Sigmoid colon (tissue), 7 donors: ENCODE measurements around the gene EEF2. TPM values are rescaled to one million over a fixed set of nuclear protein-coding genes. Genes with fewer than 3 reads are reported as not detected.

Source experiments
- DNase-seq: peaks from one replicate; pipeline ENCODE4 v3.0.0-alpha.2; 2019
- H3K27ac ChIP-seq, 4 donors: fragments of 200-600 bp; sonication (generic); one replicate each; pipeline ENCODE4 v1.5.1; 2016 to 2019; ENCODE audit warnings: mild to moderate bottlenecking in 1 of 4
- H3K27me3 ChIP-seq, 3 donors: fragments of 200-600 bp; sonication (generic); one replicate each; pipeline ENCODE4 v1.5.1; 2019; ENCODE audit warnings: mild to moderate bottlenecking in 1 of 3
- H3K36me3 ChIP-seq, 4 donors: fragments of 200-600 bp; sonication (generic); one replicate each; pipeline ENCODE4 v1.5.1; 2016 to 2019
- H3K4me1 ChIP-seq, 4 donors: fragments of 200-600 bp; sonication (generic); one replicate each; pipeline ENCODE4 v1.5.1; 2017 to 2019
- H3K4me3 ChIP-seq, 4 donors: fragments of 200-600 bp; sonication (generic); one replicate each; pipeline ENCODE4 v1.5.1; 2017 to 2019; ENCODE audit warnings: mild to moderate bottlenecking in 2 of 4, moderate library complexity in 1 of 4
- H3K9me3 ChIP-seq, 4 donors: fragments of 200-600 bp in 3 of 4; sonication (generic) in 3 of 4; one replicate each; pipeline versions ENCODE4 v1.5.1 to v1.6.1; 2013 to 2019
- EP300 ChIP-seq, 4 donors: sonication (generic); formaldehyde crosslinking; IDR thresholded peaks; one replicate each; pipeline ENCODE4 v1.6.1; 2017; ENCODE audit warnings: antibody characterized with exemption in 4 of 4
- POLR2A ChIP-seq, 2 donors: fragments of 450-650 bp; IDR thresholded peaks; one replicate each; pipeline ENCODE4 v1.6.1; 2016; ENCODE audit warnings: antibody characterized with exemption in 2 of 2, mild to moderate bottlenecking in 2 of 2, moderate library complexity in 2 of 2
- POLR2AphosphoS5 ChIP-seq, 4 donors: sonication (generic); formaldehyde crosslinking; IDR thresholded peaks; one replicate each; pipeline ENCODE4 v1.6.1; 2017; ENCODE audit warnings: antibody characterized with exemption in 4 of 4
- WGBS, 2 donors: extraction: QIAGEN DNeasy Blood & Tissue Kit; methylation state at CpG; one replicate each; pipeline ENCODE4 v1.1.7; 2013; 5-methylcytosine and 5-hydroxymethylcytosine counted together
- intact Hi-C: fragments of 100-400 bp; cut with DNase I; formaldehyde crosslinking; loops from one replicate; pipeline ENCODE4 v1.15.1; 2023
- polyA plus RNA-seq, 3 donors: library from polyadenylated mRNA; stranded (reverse); fragments of 200-250 nt; gene quantifications; one replicate each; pipeline ENCODE4 v1.2.3, GENCODE V29; 2013
- total RNA-seq, 4 donors: library from RNA; depleted of rRNA; stranded (reverse); fragments of >200 nt; gene quantifications; one replicate each; pipeline ENCODE4 v1.1.0, GENCODE V29; 2016
- TF ChIP-seq, protein P1 (sequence below), 4 experiments: fragments of 450-650 bp in 3 of 4; fragments of 200-600 bp in 1 of 4; IDR thresholded peaks; one replicate each; pipeline ENCODE4 v1.5.1; 2016 to 2019; ENCODE audit warnings: antibody characterized with exemption in 4 of 4, mild to moderate bottlenecking in 3 of 4, moderate library complexity in 2 of 4
- donor health status: healthy with polysubstance abuse.
- donor health status: Bipolar disorder and iron deficiency.
- donor health status: healthy.

Gene EEF2
- total RNA-seq (1,000 to 10,000 TPM; 1,842 to 2,448 (median 2,055) TPM), polyA plus RNA-seq (1,000 to 10,000 TPM in 2 of 3 donors, 100 to 1,000 TPM in 1; 906 to 1,654 (median 1,225) TPM)

DNA sequence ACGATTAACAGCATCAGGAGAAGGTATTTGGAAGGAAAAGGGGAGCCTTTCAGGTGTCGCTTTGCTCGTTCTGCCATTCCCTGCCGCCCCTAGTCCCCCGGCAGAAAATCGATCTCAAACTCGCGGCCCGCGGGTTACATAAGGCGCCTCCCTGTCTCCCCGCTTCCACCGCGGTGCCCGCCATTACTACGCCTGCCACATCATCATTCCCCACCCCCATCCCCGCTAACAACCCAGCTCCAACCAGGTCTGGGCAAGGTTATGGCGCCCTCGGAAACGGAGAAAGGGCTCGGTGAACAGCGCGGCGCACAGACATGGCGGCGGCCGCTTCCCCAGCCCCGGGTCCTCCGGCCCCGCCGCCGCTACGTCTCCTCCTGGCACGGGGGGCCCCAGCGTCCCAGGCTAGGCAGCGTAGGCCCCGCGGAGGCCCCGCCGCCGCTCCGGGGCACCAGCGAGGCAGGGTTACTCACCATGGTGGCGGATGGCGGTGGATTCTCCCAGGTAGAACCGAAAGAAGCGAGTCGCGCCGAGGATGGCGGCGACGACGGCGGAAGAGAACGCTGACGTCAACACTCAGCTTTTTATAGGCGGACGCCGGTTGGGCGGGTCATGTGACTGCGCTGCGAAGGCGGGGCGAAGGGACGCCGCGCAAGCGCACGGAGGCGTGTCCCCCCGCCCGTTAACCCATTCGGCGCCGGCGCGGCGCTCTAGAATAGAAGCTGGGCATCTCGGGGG lies at the start of gene EEF2:
Gene EEF2 (minus strand): TSS at position 556 of the 735 bp plus-strand sequence. CDS start 83 bp downstream, at position 473.
- H3K27me3 ChIP-seq = no peaks in the 10 kb centered on the region
- peaks cover 0 to 62% (median 49%) of the 10 kb centered on the region in 4 donors for H3K4me1 ChIP-seq
- peaks cover 41 to 44% (median 42%) of the 10 kb centered on the region in 4 donors for H3K36me3 ChIP-seq
- WGBS, 2 donors = 0% methylated on average over 80 of the region's 80 CpGs
- TF ChIP-seq, protein P1, sequence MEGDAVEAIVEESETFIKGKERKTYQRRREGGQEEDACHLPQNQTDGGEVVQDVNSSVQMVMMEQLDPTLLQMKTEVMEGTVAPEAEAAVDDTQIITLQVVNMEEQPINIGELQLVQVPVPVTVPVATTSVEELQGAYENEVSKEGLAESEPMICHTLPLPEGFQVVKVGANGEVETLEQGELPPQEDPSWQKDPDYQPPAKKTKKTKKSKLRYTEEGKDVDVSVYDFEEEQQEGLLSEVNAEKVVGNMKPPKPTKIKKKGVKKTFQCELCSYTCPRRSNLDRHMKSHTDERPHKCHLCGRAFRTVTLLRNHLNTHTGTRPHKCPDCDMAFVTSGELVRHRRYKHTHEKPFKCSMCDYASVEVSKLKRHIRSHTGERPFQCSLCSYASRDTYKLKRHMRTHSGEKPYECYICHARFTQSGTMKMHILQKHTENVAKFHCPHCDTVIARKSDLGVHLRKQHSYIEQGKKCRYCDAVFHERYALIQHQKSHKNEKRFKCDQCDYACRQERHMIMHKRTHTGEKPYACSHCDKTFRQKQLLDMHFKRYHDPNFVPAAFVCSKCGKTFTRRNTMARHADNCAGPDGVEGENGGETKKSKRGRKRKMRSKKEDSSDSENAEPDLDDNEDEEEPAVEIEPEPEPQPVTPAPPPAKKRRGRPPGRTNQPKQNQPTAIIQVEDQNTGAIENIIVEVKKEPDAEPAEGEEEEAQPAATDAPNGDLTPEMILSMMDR (IDR thresholded peaks at IDR 0.05) = no peak
- TF ChIP-seq POLR2AphosphoS5 (IDR thresholded peaks at IDR 0.05) (peak; percentile 100), POLR2A (IDR thresholded peaks at IDR 0.05) (peak; percentile 99), EP300 (IDR thresholded peaks at IDR 0.05) (peak in 2 of 4 donors; percentile 9 to 23)
- peak; percentile 95 for DNase-seq
- peak within 1 kb of the TSS; percentile 70 to 86 (median 82) for H3K4me3 ChIP-seq
- H3K9me3 ChIP-seq = no peaks in the 10 kb centered on the region
- peak within 1 kb of the TSS; percentile 92 to 96 (median 94) for H3K27ac ChIP-seq
- intact Hi-C loops = loop anchor here (2.0 to 10.0 kb wide), 5 partner anchors 14 to 530 kb away; partner anchors contain the start of genes ANKRD24, DAPK3, MAP2K2 and PLIN4

DNA sequence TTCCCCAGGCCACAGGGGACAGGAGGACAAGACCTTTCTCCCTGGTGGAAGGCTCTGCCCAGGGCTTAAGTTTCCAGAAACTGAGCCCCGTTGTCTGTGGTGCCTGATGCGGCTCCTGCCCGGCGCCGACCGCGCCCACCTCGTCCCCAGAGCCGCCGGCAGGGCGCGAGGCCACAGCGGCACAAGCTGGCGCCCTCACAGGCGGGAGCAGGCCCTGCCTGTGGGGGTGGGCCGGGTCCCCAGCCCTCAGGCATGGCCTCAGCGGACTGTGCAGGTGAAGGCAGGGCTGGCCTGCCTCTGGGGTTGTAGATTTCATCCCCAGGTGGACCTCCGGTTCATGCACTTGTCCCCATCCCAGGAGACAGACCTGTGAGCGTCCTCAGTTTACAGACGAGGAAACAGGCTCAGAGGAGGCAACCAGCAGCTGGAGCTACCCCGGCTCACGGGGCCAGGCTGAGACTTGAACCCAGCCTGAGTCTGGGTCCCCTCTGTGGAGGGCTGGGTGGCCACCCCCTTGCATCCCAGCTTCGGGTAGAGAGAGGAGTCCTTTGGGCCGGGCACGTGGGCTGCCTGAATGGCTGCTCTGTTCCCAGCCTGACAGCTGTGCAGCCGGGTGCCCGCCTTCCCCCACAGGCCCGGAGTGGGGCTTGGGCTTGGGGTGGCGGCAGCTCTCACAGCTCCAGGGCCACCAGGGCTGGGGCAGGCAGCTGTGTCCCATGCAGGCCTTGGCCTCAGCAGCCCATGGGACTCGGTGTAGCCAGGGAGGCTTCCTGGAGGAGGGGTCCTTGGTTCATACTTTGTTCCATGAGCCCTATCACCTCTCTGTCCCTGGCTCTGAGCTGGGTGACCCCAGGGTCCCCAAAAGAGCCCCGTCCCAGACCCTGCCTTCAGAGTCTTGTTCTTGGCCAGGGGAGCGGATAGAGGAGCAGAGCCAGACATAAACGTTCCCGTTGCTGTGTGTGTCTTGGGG lies 49.1 kb upstream of the EEF2 start:
- WGBS, 2 donors = 81 to 89% methylated on average over 34 of the region's 34 CpGs
- peaks cover 0 to 7% (median 2%) of the 10 kb centered on the region in 4 donors for H3K4me1 ChIP-seq
- TF ChIP-seq POLR2AphosphoS5 (IDR thresholded peaks at IDR 0.05) (peak in 1 of 4 donors; percentile 8), EP300 (IDR thresholded peaks at IDR 0.05) (no peak)

DNA sequence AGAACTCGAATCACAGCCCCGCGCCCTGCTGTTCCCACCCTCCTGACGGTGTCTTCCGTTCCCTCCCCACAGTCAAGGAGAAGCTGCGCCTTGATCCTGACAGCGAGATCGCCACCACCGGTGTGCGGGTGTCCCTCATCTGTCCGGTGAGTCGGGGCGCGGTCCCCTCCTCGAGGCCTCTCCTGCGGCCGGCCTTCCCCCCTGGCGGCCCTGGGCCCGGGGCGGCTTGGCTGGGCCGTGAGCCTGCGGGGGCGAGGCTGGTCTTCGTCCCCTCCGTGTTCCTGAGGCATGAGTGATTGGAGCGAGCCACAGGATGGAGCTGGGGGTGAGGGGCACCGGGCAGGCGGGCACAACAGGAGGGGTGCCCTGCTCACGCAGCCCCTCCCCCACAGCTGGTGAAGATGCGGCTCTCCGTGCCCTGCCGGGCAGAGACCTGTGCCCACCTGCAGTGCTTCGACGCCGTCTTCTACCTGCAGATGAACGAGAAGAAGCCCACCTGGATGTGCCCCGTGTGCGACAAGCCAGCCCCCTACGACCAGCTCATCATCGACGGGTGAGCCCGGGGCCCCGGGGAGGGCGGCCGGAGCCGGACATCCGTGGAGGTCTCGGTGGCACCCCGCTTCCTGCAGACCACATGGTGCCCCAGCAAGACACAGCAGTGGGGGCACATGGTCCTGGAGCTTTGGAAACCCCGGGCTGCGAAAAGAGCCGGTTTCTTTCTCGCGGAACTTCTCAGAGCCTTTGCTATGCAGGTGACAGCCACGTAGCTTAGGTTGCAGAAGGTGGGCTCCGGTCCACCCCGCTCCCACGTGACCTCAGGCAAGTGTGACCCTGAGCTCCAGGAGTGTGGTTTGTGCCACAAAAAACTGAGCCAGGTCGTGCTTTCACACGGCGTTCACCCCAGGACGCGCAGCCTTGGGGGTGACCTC lies 48.0 kb upstream of the EEF2 start:
- Histone ChIP-seq H3K4me1 (peaks cover 0 to 7% (median 2%) of the 10 kb centered on the region in 4 donors), H3K27ac (no peak overlapping the region), H3K9me3 (no peaks in the 10 kb centered on the region), H3K27me3 (no peaks in the 10 kb centered on the region), H3K36me3 (peaks cover 36 to 98% (median 52%) of the 10 kb centered on the region in 4 donors), H3K4me3 (no peak overlapping the region)
- intact Hi-C loops = no loop called here
- DNase-seq = no peak
- TF ChIP-seq EP300 (IDR thresholded peaks at IDR 0.05) (no peak), POLR2A (IDR thresholded peaks at IDR 0.05) (no peak), POLR2AphosphoS5 (IDR thresholded peaks at IDR 0.05) (no peak)
- TF ChIP-seq, protein P1 (IDR thresholded peaks at IDR 0.05) = no peak
- WGBS, 2 donors = 89 to 92% methylated on average over 63 of the region's 63 CpGs

More for the DNA sequence above, 49.1 kb upstream of the EEF2 start:
- H3K27ac ChIP-seq = no peak overlapping the region
- no peak overlapping the region for H3K4me3 ChIP-seq
- peaks cover 26 to 94% (median 43%) of the 10 kb centered on the region in 4 donors for H3K36me3 ChIP-seq
- intact Hi-C loops = no loop called here
- H3K27me3 ChIP-seq = no peaks in the 10 kb centered on the region
- DNase-seq = no peak
- no peaks in the 10 kb centered on the region for H3K9me3 ChIP-seq

DNA sequence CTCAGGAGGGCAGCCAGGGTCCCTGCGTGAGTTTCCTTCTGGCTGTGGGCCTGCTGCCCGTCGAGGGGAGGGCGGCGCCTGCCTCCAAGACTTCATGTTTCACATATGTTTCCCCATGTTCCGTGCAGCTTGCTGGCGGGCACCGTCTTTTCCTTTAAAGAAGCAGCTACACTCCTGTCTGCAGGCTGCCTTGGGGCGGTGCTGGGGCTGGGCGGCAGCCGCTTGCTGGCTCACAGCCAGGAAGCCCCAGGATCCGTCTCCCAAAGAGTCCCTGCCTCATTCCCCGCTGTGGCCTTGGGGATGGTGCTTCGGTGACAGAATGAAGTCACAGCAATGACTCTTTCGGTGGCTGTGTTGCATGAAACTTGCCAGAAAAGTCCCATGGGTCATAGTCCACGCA lies 47.2 kb upstream of the EEF2 start:
- Histone ChIP-seq H3K27me3 (no peaks in the 10 kb centered on the region), H3K36me3 (peaks cover 39 to 98% (median 51%) of the 10 kb centered on the region in 4 donors), H3K4me3 (no peak overlapping the region), H3K9me3 (no peaks in the 10 kb centered on the region), H3K4me1 (peaks cover 0 to 7% (median 2%) of the 10 kb centered on the region in 4 donors), H3K27ac (no peak overlapping the region)
- intact Hi-C loops = no loop called here
- no peak for DNase-seq
- WGBS, 2 donors = 73 to 83% methylated on average over 16 of the region's 16 CpGs
- TF ChIP-seq POLR2A (IDR thresholded peaks at IDR 0.05) (no peak), EP300 (IDR thresholded peaks at IDR 0.05) (no peak), POLR2AphosphoS5 (IDR thresholded peaks at IDR 0.05) (peak in 2 of 4 donors; percentile 12 to 14)
- TF ChIP-seq, protein P1 (IDR thresholded peaks at IDR 0.05) = no peak
